Transverse colon (tissue), 3 donors: ENCODE data around the gene BCAS1.

ENCODE experiments used
- POLR2A ChIP-seq: fragments of 450-650 bp; IDR thresholded peaks from one replicate; pipeline ENCODE4 v1.6.1; 2016; ENCODE audit warnings: antibody characterized with exemption, mild to moderate bottlenecking, moderate library complexity
- POLR2AphosphoS5 ChIP-seq, 3 donors: sonication (generic); formaldehyde crosslinking; IDR thresholded peaks; one replicate each; pipeline ENCODE4 v1.6.1; 2016; ENCODE audit warnings: antibody characterized with exemption in 3 of 3

GRCh38 chr20:54076259-54076658 is 5.9 kb upstream of the BCAS1 start:
- no peak for TF ChIP-seq POLR2AphosphoS5 (IDR thresholded peaks at IDR 0.05)
- TF ChIP-seq POLR2A = no peak
